Measurements from ENCODE around the gene HPSE2.

Gene HPSE2

DNA sequence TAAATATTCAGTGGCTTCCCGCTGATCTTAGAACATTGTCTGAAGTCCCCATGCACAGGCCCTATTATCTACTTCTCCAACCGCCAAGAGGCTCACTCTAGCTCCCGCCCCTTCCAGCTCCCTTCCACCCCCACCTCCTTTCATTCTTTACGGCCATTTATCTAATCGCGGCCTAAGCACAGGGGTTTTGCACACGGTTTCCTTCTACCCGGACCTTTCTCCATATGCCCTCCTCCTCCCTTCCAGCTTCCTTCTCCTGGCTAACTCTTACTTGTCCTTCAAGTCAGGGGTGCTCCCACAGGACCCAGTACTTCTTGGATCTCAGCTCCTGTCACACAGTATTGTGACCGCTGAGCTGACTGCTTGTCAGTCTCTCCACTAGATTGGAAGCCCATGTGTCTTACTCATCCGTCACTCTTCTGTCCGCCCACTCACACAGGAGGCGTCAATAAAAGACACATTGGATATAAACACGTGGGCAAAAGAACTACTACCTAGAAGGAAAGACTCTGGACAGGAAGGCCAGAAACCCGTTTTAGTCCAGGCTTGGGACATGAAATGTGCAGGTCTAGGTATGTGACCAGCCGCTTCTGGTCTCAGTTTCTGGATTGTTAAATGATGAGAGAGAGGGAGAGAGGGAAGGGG is 768.7 kb downstream of the HPSE2 start:
- TF ChIP-seq CEBPB (IDR thresholded peaks at IDR 0.05) (no peak), CREB1 (IDR thresholded peaks at IDR 0.05; ENCODE audit: low read depth) (no peak), YY1 (IDR thresholded peaks at IDR 0.05; ENCODE audit: low read depth) (no peak), EGR1 (IDR thresholded peaks at IDR 0.05) (no peak), NFIC (IDR thresholded peaks at IDR 0.05) (no peak), TCF12 (IDR thresholded peaks at IDR 0.05; ENCODE audit: low read depth) (no peak), FOXM1 (IDR thresholded peaks at IDR 0.05; ENCODE audit: borderline replicate concordance, low read depth) (no peak), TAF1 (IDR thresholded peaks at IDR 0.05; ENCODE audit: low read depth) (no peak), EP300 (IDR thresholded peaks at IDR 0.05; ENCODE audit: borderline replicate concordance) (no peak), RAD21 (IDR thresholded peaks at IDR 0.05; ENCODE audit: low read depth) (no peak)
- TF ChIP-seq, protein P1, sequence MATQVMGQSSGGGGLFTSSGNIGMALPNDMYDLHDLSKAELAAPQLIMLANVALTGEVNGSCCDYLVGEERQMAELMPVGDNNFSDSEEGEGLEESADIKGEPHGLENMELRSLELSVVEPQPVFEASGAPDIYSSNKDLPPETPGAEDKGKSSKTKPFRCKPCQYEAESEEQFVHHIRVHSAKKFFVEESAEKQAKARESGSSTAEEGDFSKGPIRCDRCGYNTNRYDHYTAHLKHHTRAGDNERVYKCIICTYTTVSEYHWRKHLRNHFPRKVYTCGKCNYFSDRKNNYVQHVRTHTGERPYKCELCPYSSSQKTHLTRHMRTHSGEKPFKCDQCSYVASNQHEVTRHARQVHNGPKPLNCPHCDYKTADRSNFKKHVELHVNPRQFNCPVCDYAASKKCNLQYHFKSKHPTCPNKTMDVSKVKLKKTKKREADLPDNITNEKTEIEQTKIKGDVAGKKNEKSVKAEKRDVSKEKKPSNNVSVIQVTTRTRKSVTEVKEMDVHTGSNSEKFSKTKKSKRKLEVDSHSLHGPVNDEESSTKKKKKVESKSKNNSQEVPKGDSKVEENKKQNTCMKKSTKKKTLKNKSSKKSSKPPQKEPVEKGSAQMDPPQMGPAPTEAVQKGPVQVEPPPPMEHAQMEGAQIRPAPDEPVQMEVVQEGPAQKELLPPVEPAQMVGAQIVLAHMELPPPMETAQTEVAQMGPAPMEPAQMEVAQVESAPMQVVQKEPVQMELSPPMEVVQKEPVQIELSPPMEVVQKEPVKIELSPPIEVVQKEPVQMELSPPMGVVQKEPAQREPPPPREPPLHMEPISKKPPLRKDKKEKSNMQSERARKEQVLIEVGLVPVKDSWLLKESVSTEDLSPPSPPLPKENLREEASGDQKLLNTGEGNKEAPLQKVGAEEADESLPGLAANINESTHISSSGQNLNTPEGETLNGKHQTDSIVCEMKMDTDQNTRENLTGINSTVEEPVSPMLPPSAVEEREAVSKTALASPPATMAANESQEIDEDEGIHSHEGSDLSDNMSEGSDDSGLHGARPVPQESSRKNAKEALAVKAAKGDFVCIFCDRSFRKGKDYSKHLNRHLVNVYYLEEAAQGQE (IDR thresholded peaks at IDR 0.05; ENCODE audit: low read depth) = no peak
- TF ChIP-seq, protein P2, sequence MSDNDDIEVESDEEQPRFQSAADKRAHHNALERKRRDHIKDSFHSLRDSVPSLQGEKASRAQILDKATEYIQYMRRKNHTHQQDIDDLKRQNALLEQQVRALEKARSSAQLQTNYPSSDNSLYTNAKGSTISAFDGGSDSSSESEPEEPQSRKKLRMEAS (IDR thresholded peaks at IDR 0.05) = no peak
- TF ChIP-seq, protein P3, sequence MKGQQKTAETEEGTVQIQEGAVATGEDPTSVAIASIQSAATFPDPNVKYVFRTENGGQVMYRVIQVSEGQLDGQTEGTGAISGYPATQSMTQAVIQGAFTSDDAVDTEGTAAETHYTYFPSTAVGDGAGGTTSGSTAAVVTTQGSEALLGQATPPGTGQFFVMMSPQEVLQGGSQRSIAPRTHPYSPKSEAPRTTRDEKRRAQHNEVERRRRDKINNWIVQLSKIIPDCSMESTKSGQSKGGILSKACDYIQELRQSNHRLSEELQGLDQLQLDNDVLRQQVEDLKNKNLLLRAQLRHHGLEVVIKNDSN (IDR thresholded peaks at IDR 0.05) = no peak

DNA sequence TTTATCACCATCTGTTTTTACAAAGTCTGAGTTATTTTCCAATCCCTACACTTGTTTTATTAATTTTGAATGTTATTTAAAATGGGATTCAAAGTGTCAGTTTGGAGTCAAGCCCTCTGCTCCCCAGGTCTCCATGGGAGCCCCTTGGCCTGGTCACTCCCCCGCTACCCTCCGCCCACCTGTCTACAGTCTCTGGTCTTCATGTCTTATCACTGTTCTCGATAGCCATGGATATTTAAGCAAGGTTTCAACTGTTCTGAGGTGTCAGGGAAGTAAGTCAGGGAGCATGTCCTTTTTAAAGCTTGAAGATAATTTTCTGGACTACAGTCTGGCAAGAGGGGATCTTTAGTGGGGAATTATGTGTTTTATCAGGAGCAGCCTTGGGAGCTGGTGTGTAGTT is 769.8 kb downstream of the HPSE2 start:
- TF ChIP-seq EP300 (IDR thresholded peaks at IDR 0.05; ENCODE audit: borderline replicate concordance) (no peak), TEAD4 (IDR thresholded peaks at IDR 0.05) (no peak), RAD21 (IDR thresholded peaks at IDR 0.05; ENCODE audit: low read depth) (no peak), EGR1 (IDR thresholded peaks at IDR 0.05) (no peak), CREB1 (IDR thresholded peaks at IDR 0.05; ENCODE audit: low read depth) (no peak), YY1 (IDR thresholded peaks at IDR 0.05; ENCODE audit: low read depth) (no peak)
- TF ChIP-seq, protein P2 (IDR thresholded peaks at IDR 0.05) = no peak

DNA sequence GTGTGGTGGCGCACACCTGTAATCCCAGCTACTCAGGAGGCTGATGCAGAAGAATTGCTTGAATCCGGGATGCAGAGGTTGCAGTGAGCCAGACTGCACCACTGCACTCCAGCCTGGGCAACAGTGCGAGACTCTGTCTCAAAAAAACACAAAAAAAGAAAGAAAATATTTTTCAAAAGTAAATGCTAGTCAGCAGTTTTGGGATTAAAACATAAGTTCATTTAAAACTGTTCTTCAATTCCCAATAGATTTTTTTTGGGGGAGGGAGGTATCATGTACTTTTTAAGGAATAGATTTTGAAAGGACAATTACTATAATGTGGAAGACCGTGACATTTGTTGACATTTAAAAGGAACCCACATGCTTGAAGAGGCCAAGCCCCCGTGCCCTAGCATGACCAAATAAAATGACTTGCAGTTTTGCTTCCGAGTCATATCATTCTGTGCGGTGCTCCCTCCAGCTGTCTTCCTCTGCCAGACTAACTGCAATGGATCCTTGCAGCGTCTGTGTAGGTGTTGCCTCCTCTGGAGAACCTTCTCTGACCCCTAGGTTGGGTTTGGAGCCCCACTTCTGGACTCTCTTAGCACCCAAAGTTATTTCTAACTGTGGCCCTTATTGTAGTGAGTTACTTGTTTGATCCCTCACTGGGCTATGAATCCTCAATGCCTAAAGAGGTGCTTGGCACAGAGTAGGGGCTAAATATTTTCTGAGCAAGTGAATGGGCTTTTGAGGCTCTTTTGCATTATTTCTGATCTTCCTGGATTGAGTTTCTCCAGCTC is 771.5 kb downstream of the HPSE2 start:
- TF ChIP-seq EP300 (IDR thresholded peaks at IDR 0.05; ENCODE audit: borderline replicate concordance) (no peak), NFIC (IDR thresholded peaks at IDR 0.05) (no peak), TAF1 (IDR thresholded peaks at IDR 0.05; ENCODE audit: low read depth) (no peak), CEBPB (IDR thresholded peaks at IDR 0.05) (no peak), ZBTB7A (IDR thresholded peaks at IDR 0.05; ENCODE audit: low read depth) (no peak), TEAD4 (IDR thresholded peaks at IDR 0.05) (no peak), FOXM1 (IDR thresholded peaks at IDR 0.05; ENCODE audit: borderline replicate concordance, low read depth) (no peak)
- TF ChIP-seq, protein P2 (IDR thresholded peaks at IDR 0.05) = no peak
- TF ChIP-seq, protein P3 (IDR thresholded peaks at IDR 0.05) = no peak

GRCh38 chr10:98463016-98463415 is 772.6 kb downstream of the HPSE2 start:
- TF ChIP-seq CREB1 (IDR thresholded peaks at IDR 0.05; ENCODE audit: low read depth) = no peak
- no peak for TF ChIP-seq EGR1 (IDR thresholded peaks at IDR 0.05)
- no peak for TF ChIP-seq ZBTB7A (IDR thresholded peaks at IDR 0.05; ENCODE audit: low read depth)
- TF ChIP-seq, protein P2 (IDR thresholded peaks at IDR 0.05) = no peak
- no peak for TF ChIP-seq NFIC (IDR thresholded peaks at IDR 0.05)
- TF ChIP-seq RAD21 (IDR thresholded peaks at IDR 0.05; ENCODE audit: low read depth) = no peak
- TF ChIP-seq, protein P3 (IDR thresholded peaks at IDR 0.05) = no peak

- TF ChIP-seq TEAD4 (IDR thresholded peaks at IDR 0.05) (no peak), EGR1 (IDR thresholded peaks at IDR 0.05) (no peak)
- TF ChIP-seq, protein P2 (IDR thresholded peaks at IDR 0.05) = no peak
These were observed 774.2 kb downstream of the HPSE2 start for GRCh38 chr10:98461500-98461842.

GRCh38 chr10:98460837-98461499 is 774.7 kb downstream of the HPSE2 start:
- peak; percentile 91 for TF ChIP-seq TEAD4 (IDR thresholded peaks at IDR 0.05)
- peak; percentile 33; the same call in 1 of the 2 replicates for TF ChIP-seq NFIC (IDR thresholded peaks at IDR 0.05)
- no peak for TF ChIP-seq ZBTB7A (IDR thresholded peaks at IDR 0.05; ENCODE audit: low read depth)
- TF ChIP-seq, protein P3 (IDR thresholded peaks at IDR 0.05) = no peak
- peak; percentile 53; the same call in 1 of the 2 replicates for TF ChIP-seq EP300 (IDR thresholded peaks at IDR 0.05; ENCODE audit: borderline replicate concordance)
- TF ChIP-seq FOXM1 (IDR thresholded peaks at IDR 0.05; ENCODE audit: borderline replicate concordance, low read depth) = no peak
- TF ChIP-seq RAD21 (IDR thresholded peaks at IDR 0.05; ENCODE audit: low read depth) = no peak
- TF ChIP-seq, protein P1 (IDR thresholded peaks at IDR 0.05; ENCODE audit: low read depth) = no peak
- TF ChIP-seq TCF12 (IDR thresholded peaks at IDR 0.05; ENCODE audit: low read depth) = peak; percentile 84
- TF ChIP-seq CEBPB (IDR thresholded peaks at IDR 0.05) = peak; percentile 88
- TF ChIP-seq EGR1 (IDR thresholded peaks at IDR 0.05) = no peak
- peak; percentile 44; the same call in 1 of the 2 replicates for TF ChIP-seq CREB1 (IDR thresholded peaks at IDR 0.05; ENCODE audit: low read depth)
